AG04450 (cell line): ENCODE data around the gene SLC2A1. TPM values are rescaled to one million over a fixed set of nuclear protein-coding genes. Genes with fewer than 3 reads are reported as not detected.

Source experiments
- CTCF ChIA-PET: fragments of 300-600, 350-600 bp; formaldehyde crosslinking; extraction: SDS; loops from one replicate; lab custom pipeline; 2022; ENCODE audit warnings: antibody characterized with exemption, inconsistent platforms; lab: Charles Lee
- POLR2A ChIA-PET: fragments of 350-600 bp; formaldehyde crosslinking; extraction: SDS; loops from one replicate; lab custom pipeline; 2021; ENCODE audit warnings: antibody characterized with exemption, inconsistent platforms; lab: Yijun Ruan, JAX
- DNase-seq: peaks from one replicate; pipeline ENCODE4 v3.0.0-alpha.2; 2011; ENCODE audit warnings: low read depth, low spot score
- H3K27ac ChIP-seq: one replicate; pipeline ENCODE4 v1.5.1; 2012; ENCODE audit warnings: low read depth, low read length, control low read depth
- H3K27me3 ChIP-seq: one replicate; pipeline ENCODE4 v1.6.0; 2012; ENCODE audit warnings: low read length; ENCODE audit not compliant: control insufficient read depth, insufficient read depth
- H3K4me3 ChIP-seq: 2 replicates; pipeline ENCODE4 v1.5.1; 2011; ENCODE audit warnings: mild to moderate bottlenecking, low read depth, low read length, control low read depth
- H3K9me3 ChIP-seq: 2 replicates; pipeline ENCODE4 v1.5.1; 2012; ENCODE audit warnings: low read length; ENCODE audit not compliant: control insufficient read depth, insufficient read depth
- CTCF ChIP-seq: IDR thresholded peaks from 2 replicates; pipeline ENCODE4 v1.5.1; 2011; ENCODE audit warnings: low read depth, low read length, control low read depth, inconsistent platforms
- polyA plus RNA-seq: library from polyadenylated mRNA; depleted of rRNA; stranded (reverse); fragments of >200 nt; gene quantifications from 2 replicates; pipeline ENCODE4 v1.2.3, GENCODE V29; 2011

Gene SLC2A1
- polyA plus RNA-seq, 1 experiment, result 114 TPM

- CTCF ChIA-PET, result interaction anchor here (0.5 to 3.0 kb wide), 4 partner anchors 25 to 179 kb away, joined by 3 to 20 read pairs (median 4); no protein-coding TSS in a partner anchor
These were observed 11.6 kb downstream of the SLC2A1 start for GRCh38 chr1:42947117-42947516.

GRCh38 chr1:42946120-42946898, 12.4 kb downstream of the SLC2A1 start:
- Histone ChIP-seq H3K27me3 (no peaks in the 10 kb centered on the region), H3K9me3 (no peaks in the 10 kb centered on the region), H3K4me3 (no peak overlapping the region), H3K27ac (peak overlapping the region; percentile 47)
- ChIA-PET CTCF (interaction anchor here (0.5 to 3.0 kb wide), 3 partner anchors 24 to 127 kb away, joined by 3 to 20 read pairs (median 4); no protein-coding TSS in a partner anchor), POLR2A (interaction anchor here (1.0 kb wide), 1 partner anchor 179 kb away, joined by 3 read pairs; the partner anchor contains the start of genes C1orf50 and P3H1)
- no peak for TF ChIP-seq CTCF
- DNase-seq, result no peak

More at GRCh38 chr1:42947117-42947516, 11.6 kb downstream of the SLC2A1 start:
- no peak for TF ChIP-seq CTCF
- no peak overlapping the region for H3K4me3 ChIP-seq
- H3K27me3 ChIP-seq, result no peaks in the 10 kb centered on the region
- no peak for DNase-seq
- H3K27ac ChIP-seq, result no peak overlapping the region
- POLR2A ChIA-PET, result interaction anchor here (1.0 to 1.3 kb wide), 2 partner anchors 180 to 259 kb away, joined by 3 to 20 read pairs; partner anchors contain the start of genes C1orf50 and P3H1
- no peaks in the 10 kb centered on the region for H3K9me3 ChIP-seq

- no peaks in the 10 kb centered on the region for H3K27me3 ChIP-seq
- H3K9me3 ChIP-seq, result no peaks in the 10 kb centered on the region
- H3K27ac ChIP-seq, result peak overlapping the region; percentile 31
- ChIA-PET CTCF (no interaction called here), POLR2A (interaction anchor here (0.6 kb wide), 1 partner anchor 26 kb away, joined by 3 read pairs; no protein-coding TSS in a partner anchor)
- no peak for TF ChIP-seq CTCF
- no peak for DNase-seq
- H3K4me3 ChIP-seq, result no peak overlapping the region
These were observed 13.5 kb downstream of the SLC2A1 start for GRCh38 chr1:42945164-42945563.

- DNase-seq, result no peak
- Histone ChIP-seq H3K27me3 (no peaks in the 10 kb centered on the region), H3K9me3 (no peaks in the 10 kb centered on the region), H3K4me3 (no peak overlapping the region), H3K27ac (peak overlapping the region; percentile 52)
- ChIA-PET CTCF (no interaction called here), POLR2A (interaction anchor here (0.6 to 1.0 kb wide), 2 partner anchors 18 to 27 kb away, joined by 3 read pairs; no protein-coding TSS in a partner anchor)
- no peak for TF ChIP-seq CTCF
These were observed 14.3 kb downstream of the SLC2A1 start for GRCh38 chr1:42944246-42944928.
